Measurements from ENCODE around the gene RNF39. TPM values are rescaled to one million over a fixed set of nuclear protein-coding genes. Genes with fewer than 3 reads are reported as not detected.

Gene RNF39
- total and polyA plus RNA-seq, 10 of the 15 experiments (the other 5 are each of a cell fraction or from before 2014, with no cell fraction given) = 0.04 to 0.11 TPM; not detected in 8

DNA sequence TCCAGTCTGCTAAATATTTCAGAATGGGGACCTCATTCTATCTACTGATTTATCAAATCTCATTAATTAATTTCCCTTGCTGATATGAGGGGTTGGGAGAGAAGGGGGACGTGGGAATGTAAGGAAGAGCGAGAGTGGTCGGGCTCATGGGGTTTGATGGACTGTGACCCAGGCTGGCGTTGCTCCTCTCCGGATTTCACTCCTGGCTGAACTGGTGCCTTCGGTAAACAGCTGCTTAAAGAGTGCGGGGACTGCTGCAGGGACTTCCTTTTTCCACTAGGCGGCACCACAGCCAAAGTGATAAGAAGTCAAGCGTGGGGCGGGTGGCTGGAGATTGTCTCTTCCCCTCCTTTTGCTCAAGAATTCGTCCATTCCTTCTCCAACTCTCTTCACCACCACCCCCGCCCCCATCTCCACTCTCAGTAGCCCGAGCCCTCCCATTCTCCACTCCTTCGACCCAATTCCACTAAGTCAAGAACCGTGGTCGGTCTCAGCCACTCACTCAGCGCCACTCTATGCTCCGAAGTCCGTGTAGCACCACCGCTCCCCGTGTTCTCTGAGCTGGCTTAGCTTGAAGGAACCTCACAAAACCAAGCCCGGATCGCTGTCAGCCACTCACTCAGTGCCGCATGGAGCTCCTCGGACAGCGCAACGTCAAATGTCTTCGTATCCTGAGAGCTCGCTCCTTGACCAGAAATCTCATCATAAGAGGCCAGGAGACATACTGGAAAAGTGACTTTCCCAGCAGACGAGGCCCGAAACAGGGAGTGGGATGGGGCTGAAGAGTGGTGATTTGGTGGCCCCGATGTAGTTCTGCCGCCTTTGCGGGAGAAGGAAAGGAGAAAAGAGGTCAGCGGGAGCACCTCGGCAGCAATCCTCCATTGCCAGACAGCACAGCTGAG lies 27.7 kb upstream of the RNF39 start (continued):
- TF ChIP-seq SP1 (IDR thresholded peaks at IDR 0.05; ENCODE audit: low read depth, low read length) (no peak), CREM (IDR thresholded peaks at IDR 0.05; ENCODE audit: low read depth) (no peak), ZNF384 (IDR thresholded peaks at IDR 0.05; ENCODE audit: borderline replicate concordance, low read depth, low read length) (no peak), RB1 (IDR thresholded peaks at IDR 0.05; ENCODE audit: borderline replicate concordance) (peak; percentile 63; the same call in 1 of the 2 replicates), NR2C2 (IDR thresholded peaks at IDR 0.05; ENCODE audit: borderline replicate concordance, control insufficient read depth, insufficient read length, low read depth) (no peak), HDGF (IDR thresholded peaks at IDR 0.05) (peak; percentile 23; the same call in 1 of the 2 replicates), RAD51 (IDR thresholded peaks at IDR 0.05) (no peak), MYB (IDR thresholded peaks at IDR 0.05; ENCODE audit: borderline replicate concordance, low read depth, low read length) (no peak), WRNIP1 (IDR thresholded peaks at IDR 0.05; ENCODE audit: borderline replicate concordance, low read depth, low read length) (no peak), RELB (IDR thresholded peaks at IDR 0.05; ENCODE audit: low read depth) (0 out of 2 replicates have a peak, but pooled peaks have one; percentile 8), NFXL1 (IDR thresholded peaks at IDR 0.05; ENCODE audit: borderline replicate concordance) (peak; percentile 58), PAX5 (IDR thresholded peaks at IDR 0.05; ENCODE audit: borderline replicate concordance, low read depth, low read length) (no peak), STAT1 (conservative IDR thresholded peaks at IDR 0.05) (no peak), ETV6 (conservative IDR thresholded peaks at IDR 0.05 in 1 of 2, IDR thresholded peaks at IDR 0.05 in 1 of 2; ENCODE audit: borderline replicate concordance in 1 of 2, low read depth in 1 of 2) (no peak), ZNF207 (IDR thresholded peaks at IDR 0.05; ENCODE audit: borderline replicate concordance) (no peak), RELA (IDR thresholded peaks at IDR 0.05; ENCODE audit: borderline replicate concordance, partially characterized antibody) (peak; percentile 29), CEBPB (IDR thresholded peaks at IDR 0.05; ENCODE audit: borderline replicate concordance in 1 of 2, low read depth in 2 of 2, low read length in 2 of 2) (no peak), ZNF622 (IDR thresholded peaks at IDR 0.05) (no peak), RAD21 (IDR thresholded peaks at IDR 0.05; ENCODE audit: insufficient read depth, low read depth, low read length) (peak; percentile 96), KAT2A (conservative IDR thresholded peaks at IDR 0.05; ENCODE audit: control insufficient read depth, low read depth, low read length) (no peak)
- TF ChIP-seq, protein P1, sequence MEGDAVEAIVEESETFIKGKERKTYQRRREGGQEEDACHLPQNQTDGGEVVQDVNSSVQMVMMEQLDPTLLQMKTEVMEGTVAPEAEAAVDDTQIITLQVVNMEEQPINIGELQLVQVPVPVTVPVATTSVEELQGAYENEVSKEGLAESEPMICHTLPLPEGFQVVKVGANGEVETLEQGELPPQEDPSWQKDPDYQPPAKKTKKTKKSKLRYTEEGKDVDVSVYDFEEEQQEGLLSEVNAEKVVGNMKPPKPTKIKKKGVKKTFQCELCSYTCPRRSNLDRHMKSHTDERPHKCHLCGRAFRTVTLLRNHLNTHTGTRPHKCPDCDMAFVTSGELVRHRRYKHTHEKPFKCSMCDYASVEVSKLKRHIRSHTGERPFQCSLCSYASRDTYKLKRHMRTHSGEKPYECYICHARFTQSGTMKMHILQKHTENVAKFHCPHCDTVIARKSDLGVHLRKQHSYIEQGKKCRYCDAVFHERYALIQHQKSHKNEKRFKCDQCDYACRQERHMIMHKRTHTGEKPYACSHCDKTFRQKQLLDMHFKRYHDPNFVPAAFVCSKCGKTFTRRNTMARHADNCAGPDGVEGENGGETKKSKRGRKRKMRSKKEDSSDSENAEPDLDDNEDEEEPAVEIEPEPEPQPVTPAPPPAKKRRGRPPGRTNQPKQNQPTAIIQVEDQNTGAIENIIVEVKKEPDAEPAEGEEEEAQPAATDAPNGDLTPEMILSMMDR (IDR thresholded peaks at IDR 0.05 in 2 of 3, conservative IDR thresholded peaks at IDR 0.05 in 1 of 3; ENCODE audit: control insufficient read depth in 2 of 3, extremely low read depth in 1 of 3, insufficient read depth in 1 of 3, low read depth in 3 of 3, low read length in 3 of 3) = peak; percentile 95 to 97 (median 96)
- TF ChIP-seq, protein P2, sequence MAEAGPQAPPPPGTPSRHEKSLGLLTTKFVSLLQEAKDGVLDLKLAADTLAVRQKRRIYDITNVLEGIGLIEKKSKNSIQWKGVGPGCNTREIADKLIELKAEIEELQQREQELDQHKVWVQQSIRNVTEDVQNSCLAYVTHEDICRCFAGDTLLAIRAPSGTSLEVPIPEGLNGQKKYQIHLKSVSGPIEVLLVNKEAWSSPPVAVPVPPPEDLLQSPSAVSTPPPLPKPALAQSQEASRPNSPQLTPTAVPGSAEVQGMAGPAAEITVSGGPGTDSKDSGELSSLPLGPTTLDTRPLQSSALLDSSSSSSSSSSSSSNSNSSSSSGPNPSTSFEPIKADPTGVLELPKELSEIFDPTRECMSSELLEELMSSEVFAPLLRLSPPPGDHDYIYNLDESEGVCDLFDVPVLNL (IDR thresholded peaks at IDR 0.05; ENCODE audit: low read depth, low read length) = no peak
- TF ChIP-seq, protein P3, sequence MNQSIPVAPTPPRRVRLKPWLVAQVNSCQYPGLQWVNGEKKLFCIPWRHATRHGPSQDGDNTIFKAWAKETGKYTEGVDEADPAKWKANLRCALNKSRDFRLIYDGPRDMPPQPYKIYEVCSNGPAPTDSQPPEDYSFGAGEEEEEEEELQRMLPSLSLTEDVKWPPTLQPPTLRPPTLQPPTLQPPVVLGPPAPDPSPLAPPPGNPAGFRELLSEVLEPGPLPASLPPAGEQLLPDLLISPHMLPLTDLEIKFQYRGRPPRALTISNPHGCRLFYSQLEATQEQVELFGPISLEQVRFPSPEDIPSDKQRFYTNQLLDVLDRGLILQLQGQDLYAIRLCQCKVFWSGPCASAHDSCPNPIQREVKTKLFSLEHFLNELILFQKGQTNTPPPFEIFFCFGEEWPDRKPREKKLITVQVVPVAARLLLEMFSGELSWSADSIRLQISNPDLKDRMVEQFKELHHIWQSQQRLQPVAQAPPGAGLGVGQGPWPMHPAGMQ (IDR thresholded peaks at IDR 0.05; ENCODE audit: borderline replicate concordance) = no peak
